Central memory CD8-positive, alpha-beta T cell (primary cell): ENCODE measurements around the gene EGFR.

Experiments
- ATAC-seq: fragments of 150-1000 bp; cut with Tn5 transposase; replicated peaks from 2 replicates; pipeline ENCODE4 v1.10.0; 2022; ENCODE audit warnings: mild to moderate bottlenecking, moderate FRiP score, moderate number of reproducible peaks; ENCODE audit not compliant: poor library complexity, severe bottlenecking; ENCODE audit errors: extremely low read depth
- DNase-seq, 2 donors: peaks; one replicate each; pipeline ENCODE4 v3.0.0; 2021; ENCODE audit warnings: low spot score in 2 of 2
- H3K27ac Mint-ChIP-seq: one replicate; pipeline ENCODE4 v1.8.0; 2022; ENCODE audit warnings: low read depth, mild to moderate bottlenecking, moderate library complexity, mixed read lengths
- H3K27me3 Mint-ChIP-seq: one replicate; pipeline ENCODE4 v1.8.0; 2022; ENCODE audit warnings: mixed read lengths
- H3K36me3 Mint-ChIP-seq: one replicate; pipeline ENCODE4 v1.8.0; 2022; ENCODE audit warnings: mild to moderate bottlenecking, moderate library complexity, mixed read lengths; ENCODE audit not compliant: insufficient read depth
- H3K4me1 Mint-ChIP-seq: one replicate; pipeline ENCODE4 v1.8.0; 2022; ENCODE audit warnings: mixed read lengths
- H3K4me3 Mint-ChIP-seq: one replicate; pipeline ENCODE4 v1.8.0; 2022; ENCODE audit warnings: mild to moderate bottlenecking, moderate library complexity, mixed read lengths
- H3K9me3 Mint-ChIP-seq: one replicate; pipeline ENCODE4 v1.8.0; 2022; ENCODE audit warnings: mixed read lengths

The EGFR gene

GRCh38 chr7:55099821-55100543 lies 81.2 kb downstream of the EGFR start:
- Mint-ChIP-seq H3K9me3 (no peaks in the 10 kb centered on the region), H3K27ac (no peak overlapping the region), H3K27me3 (peaks cover 50% of the 10 kb centered on the region), H3K4me1 (no peaks in the 10 kb centered on the region), H3K36me3 (no peaks in the 10 kb centered on the region), H3K4me3 (no peak overlapping the region)
- ATAC-seq (no peak), DNase-seq (no peak)

- H3K36me3 Mint-ChIP-seq, result no peaks in the 10 kb centered on the region
- H3K27ac Mint-ChIP-seq, result no peak overlapping the region
- DNase-seq (no peak), ATAC-seq (no peak)
- H3K9me3 Mint-ChIP-seq, result no peaks in the 10 kb centered on the region
- no peak overlapping the region for H3K4me3 Mint-ChIP-seq
- H3K27me3 Mint-ChIP-seq, result peaks cover 43% of the 10 kb centered on the region
- no peaks in the 10 kb centered on the region for H3K4me1 Mint-ChIP-seq
These were observed 81.9 kb downstream of the EGFR start for GRCh38 chr7:55100544-55101327.

GRCh38 chr7:55101359-55101758 lies 82.5 kb downstream of the EGFR start:
- DNase-seq (no peak), ATAC-seq (no peak)
- no peak overlapping the region for H3K27ac Mint-ChIP-seq
- H3K9me3 Mint-ChIP-seq, result no peaks in the 10 kb centered on the region
- no peaks in the 10 kb centered on the region for H3K36me3 Mint-ChIP-seq
- no peaks in the 10 kb centered on the region for H3K4me1 Mint-ChIP-seq
- peaks cover 40% of the 10 kb centered on the region for H3K27me3 Mint-ChIP-seq
- H3K4me3 Mint-ChIP-seq, result no peak overlapping the region

- H3K4me1 Mint-ChIP-seq, result no peaks in the 10 kb centered on the region
- DNase-seq (no peak), ATAC-seq (no peak)
- peaks cover 68% of the 10 kb centered on the region for H3K27me3 Mint-ChIP-seq
- no peak overlapping the region for H3K27ac Mint-ChIP-seq
- H3K9me3 Mint-ChIP-seq, result no peaks in the 10 kb centered on the region
- no peaks in the 10 kb centered on the region for H3K36me3 Mint-ChIP-seq
- no peak overlapping the region for H3K4me3 Mint-ChIP-seq
These were observed 85.3 kb downstream of the EGFR start for GRCh38 chr7:55104123-55104522.

GRCh38 chr7:55104712-55105433 lies 86.1 kb downstream of the EGFR start:
- H3K27ac Mint-ChIP-seq, result no peak overlapping the region
- H3K9me3 Mint-ChIP-seq, result no peaks in the 10 kb centered on the region
- H3K27me3 Mint-ChIP-seq, result peaks cover 75% of the 10 kb centered on the region
- DNase-seq (no peak), ATAC-seq (no peak)
- H3K4me1 Mint-ChIP-seq, result no peaks in the 10 kb centered on the region
- H3K36me3 Mint-ChIP-seq, result no peaks in the 10 kb centered on the region
- H3K4me3 Mint-ChIP-seq, result no peak overlapping the region

GRCh38 chr7:55105952-55106351 lies 87.1 kb downstream of the EGFR start:
- Mint-ChIP-seq H3K27me3 (peaks cover 83% of the 10 kb centered on the region), H3K4me1 (no peaks in the 10 kb centered on the region), H3K36me3 (no peaks in the 10 kb centered on the region), H3K27ac (no peak overlapping the region), H3K9me3 (no peaks in the 10 kb centered on the region), H3K4me3 (no peak overlapping the region)
- ATAC-seq (no peak), DNase-seq (no peak)

GRCh38 chr7:55107946-55108345 lies 89.1 kb downstream of the EGFR start:
- no peak overlapping the region for H3K4me3 Mint-ChIP-seq
- H3K9me3 Mint-ChIP-seq, result no peaks in the 10 kb centered on the region
- DNase-seq (no peak), ATAC-seq (no peak)
- H3K27ac Mint-ChIP-seq, result no peak overlapping the region
- peaks cover 67% of the 10 kb centered on the region for H3K27me3 Mint-ChIP-seq
- H3K4me1 Mint-ChIP-seq, result no peaks in the 10 kb centered on the region
- no peaks in the 10 kb centered on the region for H3K36me3 Mint-ChIP-seq

GRCh38 chr7:55108401-55108800 lies 89.6 kb downstream of the EGFR start:
- Mint-ChIP-seq H3K27ac (no peak overlapping the region), H3K4me1 (peaks cover 3% of the 10 kb centered on the region), H3K36me3 (no peaks in the 10 kb centered on the region), H3K27me3 (peaks cover 62% of the 10 kb centered on the region), H3K9me3 (no peaks in the 10 kb centered on the region), H3K4me3 (no peak overlapping the region)
- ATAC-seq (no peak), DNase-seq (no peak)

- ATAC-seq (no peak), DNase-seq (no peak)
- Mint-ChIP-seq H3K36me3 (no peaks in the 10 kb centered on the region), H3K4me1 (peaks cover 7% of the 10 kb centered on the region), H3K27ac (no peak overlapping the region), H3K9me3 (no peaks in the 10 kb centered on the region), H3K4me3 (no peak overlapping the region), H3K27me3 (peaks cover 58% of the 10 kb centered on the region)
These were observed 90.0 kb downstream of the EGFR start for GRCh38 chr7:55108818-55109217.

GRCh38 chr7:55109404-55110167 lies 90.8 kb downstream of the EGFR start:
- no peaks in the 10 kb centered on the region for H3K36me3 Mint-ChIP-seq
- H3K9me3 Mint-ChIP-seq, result no peaks in the 10 kb centered on the region
- no peak overlapping the region for H3K4me3 Mint-ChIP-seq
- DNase-seq (no peak), ATAC-seq (no peak)
- H3K27ac Mint-ChIP-seq, result no peak overlapping the region
- peaks cover 54% of the 10 kb centered on the region for H3K27me3 Mint-ChIP-seq
- H3K4me1 Mint-ChIP-seq, result peaks cover 7% of the 10 kb centered on the region

- Mint-ChIP-seq H3K27ac (no peak overlapping the region), H3K27me3 (peaks cover 52% of the 10 kb centered on the region), H3K4me3 (no peak overlapping the region), H3K36me3 (no peaks in the 10 kb centered on the region), H3K4me1 (peaks cover 7% of the 10 kb centered on the region), H3K9me3 (no peaks in the 10 kb centered on the region)
- no peak for DNase-seq
- no peak for ATAC-seq
These were observed 91.6 kb downstream of the EGFR start for GRCh38 chr7:55110282-55110992.

GRCh38 chr7:55110993-55111361 lies 92.2 kb downstream of the EGFR start:
- Mint-ChIP-seq H3K4me1 (peaks cover 7% of the 10 kb centered on the region), H3K27ac (no peak overlapping the region), H3K36me3 (no peaks in the 10 kb centered on the region), H3K27me3 (peaks cover 57% of the 10 kb centered on the region), H3K9me3 (no peaks in the 10 kb centered on the region), H3K4me3 (no peak overlapping the region)
- ATAC-seq (no peak), DNase-seq (no peak)
